Endodermal cell (in vitro differentiated cells): ENCODE results near the gene GPR42. TPM values are rescaled to one million over a fixed set of nuclear protein-coding genes. Genes with fewer than 3 reads are reported as not detected.

Source experiments
- DNase-seq: peaks from one replicate; pipeline ENCODE4 v3.0.0-alpha.2; 2017
- H3K27ac ChIP-seq: 2 replicates; pipeline ENCODE4 v1.5.1; 2013; ENCODE audit warnings: mild to moderate bottlenecking, low read depth, low read length, moderate library complexity
- H3K27me3 ChIP-seq: 2 replicates; pipeline ENCODE4 v1.6.1; 2013; ENCODE audit warnings: mild to moderate bottlenecking, low read length, moderate library complexity; ENCODE audit not compliant: insufficient read depth, control insufficient read depth, poor library complexity, severe bottlenecking
- H3K36me3 ChIP-seq: 2 replicates; pipeline ENCODE4 v1.7.0; 2013; ENCODE audit warnings: mild to moderate bottlenecking, low read length, moderate library complexity; ENCODE audit not compliant: control insufficient read depth, insufficient read depth
- H3K4me1 ChIP-seq: one replicate; pipeline ENCODE4 v1.7.0; 2013; ENCODE audit warnings: low read length; ENCODE audit not compliant: control insufficient read depth, insufficient read depth
- H3K4me3 ChIP-seq: 2 replicates; pipeline ENCODE4 v1.5.1; 2013; ENCODE audit warnings: mild to moderate bottlenecking, low read length, moderate library complexity
- H3K9ac ChIP-seq: 2 replicates; pipeline ENCODE4 v1.6.1; 2013; ENCODE audit warnings: mild to moderate bottlenecking, low read length, moderate library complexity; ENCODE audit not compliant: poor library complexity, severe bottlenecking; ENCODE audit errors: extremely low read depth
- H3K9me3 ChIP-seq: 2 replicates; pipeline ENCODE4 v1.6.1; 2013; ENCODE audit warnings: mild to moderate bottlenecking, low read length, moderate library complexity; ENCODE audit not compliant: control insufficient read depth
- H3K27ac Mint-ChIP-seq: 2 replicates; pipeline ENCODE4 v1.8.0; 2020; ENCODE audit warnings: mixed read lengths
- H3K27me3 Mint-ChIP-seq: 2 replicates; pipeline ENCODE4 v1.8.0; 2021; ENCODE audit warnings: mild to moderate bottlenecking, mixed read lengths; ENCODE audit not compliant: insufficient read depth
- H3K36me3 Mint-ChIP-seq: 2 replicates; pipeline ENCODE4 v1.8.0; 2020; ENCODE audit warnings: low read depth, mixed read lengths
- H3K4me1 Mint-ChIP-seq: 2 replicates; pipeline ENCODE4 v1.8.0; 2020; ENCODE audit warnings: mixed read lengths
- H3K4me3 Mint-ChIP-seq: 2 replicates; pipeline ENCODE4 v1.8.0; 2020; ENCODE audit warnings: mild to moderate bottlenecking, moderate library complexity, mixed read lengths
- H3K9me3 Mint-ChIP-seq: 2 replicates; pipeline ENCODE4 v1.8.0; 2020; ENCODE audit warnings: mild to moderate bottlenecking, mixed read lengths
- CTCF ChIP-seq: fragments of 200-600 bp; sonication (generic); conservative IDR thresholded peaks from 2 replicates; pipeline ENCODE4 v1.5.0; 2021; ENCODE audit warnings: antibody characterized with exemption, mild to moderate bottlenecking
- WGBS, 2 experiments: methylation state at CpG; one replicate each; pipeline versions ENCODE4 v1.1.5 to v1.1.7; 2013; ENCODE audit warnings: missing lambda C conversion rate in 2 of 2, mixed read lengths in 1 of 2; ENCODE audit not compliant: insufficient coverage in 1 of 2, insufficient read length in 1 of 2; 5-methylcytosine and 5-hydroxymethylcytosine counted together
- total RNA-seq, 2 donors: library from RNA; stranded (reverse); fragmentation: NEBNext Ultra II Directional in 1 of 2; extraction: Animal tissue kit (Norgen Biotek cat#: 25700) in 1 of 2; gene quantifications; 2 replicates in 1 of 2; 3 replicates in 1 of 2; pipeline ENCODE4 v1.2.1, GENCODE V29; 2021

Gene GPR42
- total RNA-seq, 2 donors from 2014 or later: not detected

GRCh38 chr19:35337097-35337983, 33.5 kb upstream of the GPR42 start:
- Mint-ChIP-seq H3K4me3 (no peak overlapping the region), H3K4me1 (peaks cover under 1% of the 10 kb centered on the region), H3K36me3 (no peaks in the 10 kb centered on the region), H3K27ac (no peak overlapping the region), H3K9me3 (no peaks in the 10 kb centered on the region), H3K27me3 (peaks cover 2% of the 10 kb centered on the region)
- Histone ChIP-seq H3K27ac (no peak overlapping the region), H3K4me1 (no peaks in the 10 kb centered on the region), H3K36me3 (no peaks in the 10 kb centered on the region), H3K27me3 (no peaks in the 10 kb centered on the region), H3K9me3 (no peaks in the 10 kb centered on the region), H3K4me3 (no peak overlapping the region), H3K9ac (no peak overlapping the region)
- TF ChIP-seq CTCF: no peak
- WGBS, 2 experiments: 92 to 94% methylated on average over 20 to 25 of the region's 25 CpGs
- no peak for DNase-seq

- H3K27me3 Mint-ChIP-seq: peaks cover 4% of the 10 kb centered on the region
- no peak for TF ChIP-seq CTCF
Observed at GRCh38 chr19:35337984-35338296, 32.9 kb upstream of the GPR42 start.

GRCh38 chr19:35340431-35340830, 30.4 kb upstream of the GPR42 start:
- Histone ChIP-seq H3K27me3 (no peaks in the 10 kb centered on the region), H3K4me1 (no peaks in the 10 kb centered on the region), H3K27ac (no peak overlapping the region), H3K9ac (no peak overlapping the region), H3K36me3 (no peaks in the 10 kb centered on the region), H3K4me3 (no peak overlapping the region), H3K9me3 (no peaks in the 10 kb centered on the region)
- Mint-ChIP-seq H3K4me3 (no peak overlapping the region), H3K27me3 (peaks cover 4% of the 10 kb centered on the region), H3K4me1 (peaks cover 2% of the 10 kb centered on the region), H3K9me3 (no peaks in the 10 kb centered on the region), H3K36me3 (no peaks in the 10 kb centered on the region), H3K27ac (no peak overlapping the region)
- DNase-seq: no peak
- WGBS, 2 experiments: 88 to 94% methylated on average over 3 to 11 of the region's 11 CpGs
- no peak for TF ChIP-seq CTCF

More at GRCh38 chr19:35337984-35338296, 32.9 kb upstream of the GPR42 start:
- Histone ChIP-seq H3K27me3 (no peaks in the 10 kb centered on the region), H3K9me3 (no peaks in the 10 kb centered on the region), H3K27ac (no peak overlapping the region), H3K4me3 (no peak overlapping the region), H3K36me3 (no peaks in the 10 kb centered on the region), H3K9ac (no peak overlapping the region), H3K4me1 (no peaks in the 10 kb centered on the region)
- WGBS, 2 experiments: 88 to 98% methylated on average over 9 to 13 of the region's 13 CpGs
- H3K4me3 Mint-ChIP-seq: no peak overlapping the region
- H3K9me3 Mint-ChIP-seq: no peaks in the 10 kb centered on the region
- peaks cover 2% of the 10 kb centered on the region for H3K4me1 Mint-ChIP-seq
- H3K27ac Mint-ChIP-seq: no peak overlapping the region
- no peaks in the 10 kb centered on the region for H3K36me3 Mint-ChIP-seq
- DNase-seq: no peak
